GM12873 (cell line): ENCODE results near the gene SPATC1L.

Experiments
- TF ChIP-seq, protein P1 (sequence below): IDR thresholded peaks from 2 replicates; pipeline ENCODE4 v1.5.1; 2012; ENCODE audit warnings: low read depth, mild to moderate bottlenecking, moderate library complexity, low read length, control low read depth; ENCODE audit not compliant: insufficient read depth; ENCODE audit errors: missing control alignments

Gene SPATC1L

DNA sequence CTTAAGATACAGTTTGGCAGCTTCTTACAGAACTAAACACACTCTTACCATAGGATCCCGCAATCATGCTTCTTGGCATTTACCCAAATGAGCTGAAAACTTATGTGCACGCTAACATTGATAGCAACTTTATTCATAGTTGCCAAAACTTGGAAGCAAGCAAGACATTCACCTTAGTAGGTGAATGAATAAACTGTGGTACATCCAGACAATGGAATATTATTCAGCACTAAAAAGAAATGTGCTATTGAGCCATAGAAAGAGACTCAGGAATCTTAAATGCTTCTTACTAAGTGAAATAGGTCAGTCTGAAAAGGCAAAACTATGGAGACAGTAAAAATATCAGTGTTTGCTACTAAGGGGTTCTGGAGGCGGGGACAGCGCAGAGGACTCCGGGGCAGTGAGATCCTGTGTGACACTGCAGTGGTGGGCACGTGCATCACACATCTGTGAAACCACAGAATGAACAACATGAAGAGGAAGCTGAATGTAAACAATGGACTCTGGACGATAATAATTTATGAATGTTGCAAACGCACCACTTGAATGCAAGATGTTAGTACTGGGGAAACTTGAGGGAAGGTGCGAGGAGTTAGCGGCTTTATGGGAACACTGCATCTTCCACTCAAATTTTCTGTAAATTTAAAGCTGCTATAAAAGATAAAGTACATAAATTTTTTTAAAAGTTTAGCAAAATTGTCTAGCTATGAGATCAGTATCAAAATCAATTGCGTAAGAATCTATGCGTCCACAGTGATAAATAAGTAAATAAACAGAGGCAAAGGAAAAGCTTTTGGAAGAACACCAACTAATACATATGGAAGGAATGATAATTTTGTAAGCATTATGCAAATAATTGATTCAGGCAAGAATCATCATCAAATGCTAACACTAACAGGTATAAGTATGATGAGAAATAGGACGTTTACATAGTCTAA, 15.4 kb upstream of the SPATC1L start:
- TF ChIP-seq, protein P1, sequence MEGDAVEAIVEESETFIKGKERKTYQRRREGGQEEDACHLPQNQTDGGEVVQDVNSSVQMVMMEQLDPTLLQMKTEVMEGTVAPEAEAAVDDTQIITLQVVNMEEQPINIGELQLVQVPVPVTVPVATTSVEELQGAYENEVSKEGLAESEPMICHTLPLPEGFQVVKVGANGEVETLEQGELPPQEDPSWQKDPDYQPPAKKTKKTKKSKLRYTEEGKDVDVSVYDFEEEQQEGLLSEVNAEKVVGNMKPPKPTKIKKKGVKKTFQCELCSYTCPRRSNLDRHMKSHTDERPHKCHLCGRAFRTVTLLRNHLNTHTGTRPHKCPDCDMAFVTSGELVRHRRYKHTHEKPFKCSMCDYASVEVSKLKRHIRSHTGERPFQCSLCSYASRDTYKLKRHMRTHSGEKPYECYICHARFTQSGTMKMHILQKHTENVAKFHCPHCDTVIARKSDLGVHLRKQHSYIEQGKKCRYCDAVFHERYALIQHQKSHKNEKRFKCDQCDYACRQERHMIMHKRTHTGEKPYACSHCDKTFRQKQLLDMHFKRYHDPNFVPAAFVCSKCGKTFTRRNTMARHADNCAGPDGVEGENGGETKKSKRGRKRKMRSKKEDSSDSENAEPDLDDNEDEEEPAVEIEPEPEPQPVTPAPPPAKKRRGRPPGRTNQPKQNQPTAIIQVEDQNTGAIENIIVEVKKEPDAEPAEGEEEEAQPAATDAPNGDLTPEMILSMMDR, result no peak

DNA sequence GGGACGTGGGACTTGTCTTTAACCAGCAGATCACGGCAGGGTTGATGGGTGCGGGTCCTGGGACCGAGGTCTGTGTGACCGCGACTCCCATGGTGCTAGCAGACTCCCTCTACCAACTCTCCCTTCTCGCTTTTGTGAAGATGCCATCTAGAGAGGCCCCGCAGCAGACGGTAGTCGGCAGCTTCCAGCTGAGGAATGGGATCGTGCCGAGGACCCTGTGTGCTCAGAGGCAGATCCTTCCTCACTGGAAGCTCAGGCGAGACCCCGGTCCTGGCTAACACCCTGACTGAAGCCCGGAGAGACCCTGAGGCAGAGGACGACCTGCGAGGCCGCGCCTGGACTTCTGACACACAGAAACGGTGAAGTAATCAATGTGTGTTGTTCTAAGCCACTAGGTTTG, 12.5 kb upstream of the SPATC1L start:
- TF ChIP-seq, protein P1, result no peak

DNA sequence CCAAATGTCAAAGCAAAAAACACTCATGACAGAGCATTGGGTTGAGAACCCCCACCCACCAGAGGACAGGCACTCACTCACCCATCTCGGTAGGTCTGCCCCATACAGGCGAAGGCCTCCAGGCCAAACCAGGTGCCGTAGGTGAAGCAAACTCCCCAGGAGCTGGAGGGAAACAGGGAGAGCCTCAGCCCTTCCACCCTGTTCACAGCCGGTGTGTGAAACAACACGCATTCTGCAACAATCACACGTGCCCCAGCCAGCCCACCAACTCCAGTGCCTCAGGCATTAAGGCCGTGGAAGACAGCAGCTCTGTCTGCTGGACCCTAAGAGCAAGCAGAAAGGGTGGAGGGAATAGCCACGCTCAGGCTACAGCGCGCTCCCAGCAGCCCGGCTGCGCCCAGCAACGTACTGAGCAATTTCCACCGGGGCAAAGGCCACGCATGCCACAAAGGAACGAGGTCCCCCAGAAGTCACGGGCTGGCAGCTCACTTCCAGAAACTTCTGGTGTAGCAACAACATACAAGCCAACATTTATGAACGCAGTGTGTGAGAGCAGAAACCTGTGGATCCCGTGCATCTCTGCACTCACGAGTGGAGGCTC, 11.4 kb upstream of the SPATC1L start:
- TF ChIP-seq, protein P1, result no peak

DNA sequence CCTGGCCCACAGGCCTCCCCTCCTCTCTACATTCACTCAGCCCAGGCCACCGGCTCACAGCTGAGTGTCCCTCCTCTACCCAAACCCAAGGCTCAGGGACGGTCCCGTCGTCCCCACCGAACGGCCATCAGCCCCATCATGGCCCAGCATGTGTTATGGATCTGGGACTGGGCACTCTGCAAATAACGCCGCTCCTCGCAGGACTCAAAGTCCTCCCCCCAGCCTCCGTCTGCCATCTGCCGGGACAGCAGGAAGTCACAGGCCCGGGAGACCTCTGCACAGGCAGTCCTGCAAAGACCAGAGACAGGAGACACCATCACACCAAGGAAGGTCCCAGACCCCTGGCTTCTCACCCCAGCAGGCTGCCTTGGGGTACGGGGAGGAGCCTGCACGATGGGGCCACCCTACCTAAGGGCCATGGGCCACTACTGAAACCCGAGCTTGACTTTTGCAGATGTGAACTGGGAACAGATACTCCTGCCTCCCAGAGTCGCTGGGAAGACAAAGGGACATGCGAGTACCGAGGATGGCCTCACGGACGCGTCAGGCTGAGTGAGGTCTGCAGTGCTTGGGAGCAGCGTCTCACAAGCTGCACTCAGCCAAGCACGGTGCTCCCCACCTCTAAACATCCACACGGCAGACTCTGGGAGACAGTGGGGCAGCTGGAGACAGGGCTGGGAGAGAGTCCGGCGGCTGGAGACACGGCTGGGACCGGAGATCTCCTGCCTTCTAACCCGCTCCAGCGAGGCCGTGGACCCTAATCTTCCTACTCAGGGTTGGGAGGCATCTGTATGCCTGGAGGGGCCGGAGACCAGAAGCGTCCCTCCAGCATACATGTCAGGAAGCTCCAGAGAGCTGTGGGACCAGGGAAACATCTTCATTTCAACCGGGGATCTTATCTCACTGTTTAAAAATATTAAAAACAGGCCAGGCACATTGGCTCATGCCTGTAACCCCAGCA, 10.4 kb upstream of the SPATC1L start:
- TF ChIP-seq, protein P1, result no peak

DNA sequence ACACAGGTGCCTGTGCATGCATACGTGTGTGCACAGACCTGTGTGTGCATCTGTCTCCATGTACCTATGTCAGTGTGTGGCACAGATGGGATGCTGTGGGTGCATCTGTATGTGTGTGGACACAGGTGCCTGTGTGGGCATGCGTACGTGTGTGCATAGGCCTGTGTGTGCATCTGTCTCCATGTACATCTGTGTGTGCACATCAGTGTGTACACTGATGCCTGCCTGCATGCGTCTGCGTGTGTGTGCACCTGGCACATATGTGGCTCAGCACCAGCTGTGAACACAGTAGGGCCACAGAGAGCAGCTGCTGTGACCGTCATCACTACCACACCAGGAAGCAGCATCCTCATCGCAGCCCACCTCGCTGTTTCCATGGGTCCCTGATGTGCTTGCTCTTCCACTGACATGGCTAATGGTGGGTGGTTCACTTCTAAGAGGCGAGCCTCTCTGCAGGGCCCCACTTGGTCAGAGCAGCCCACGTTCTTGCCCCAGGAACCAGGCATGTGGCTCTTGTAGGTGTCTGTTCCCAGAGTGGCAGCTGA, 9.6 kb upstream of the SPATC1L start:
- TF ChIP-seq, protein P1, result no peak

DNA sequence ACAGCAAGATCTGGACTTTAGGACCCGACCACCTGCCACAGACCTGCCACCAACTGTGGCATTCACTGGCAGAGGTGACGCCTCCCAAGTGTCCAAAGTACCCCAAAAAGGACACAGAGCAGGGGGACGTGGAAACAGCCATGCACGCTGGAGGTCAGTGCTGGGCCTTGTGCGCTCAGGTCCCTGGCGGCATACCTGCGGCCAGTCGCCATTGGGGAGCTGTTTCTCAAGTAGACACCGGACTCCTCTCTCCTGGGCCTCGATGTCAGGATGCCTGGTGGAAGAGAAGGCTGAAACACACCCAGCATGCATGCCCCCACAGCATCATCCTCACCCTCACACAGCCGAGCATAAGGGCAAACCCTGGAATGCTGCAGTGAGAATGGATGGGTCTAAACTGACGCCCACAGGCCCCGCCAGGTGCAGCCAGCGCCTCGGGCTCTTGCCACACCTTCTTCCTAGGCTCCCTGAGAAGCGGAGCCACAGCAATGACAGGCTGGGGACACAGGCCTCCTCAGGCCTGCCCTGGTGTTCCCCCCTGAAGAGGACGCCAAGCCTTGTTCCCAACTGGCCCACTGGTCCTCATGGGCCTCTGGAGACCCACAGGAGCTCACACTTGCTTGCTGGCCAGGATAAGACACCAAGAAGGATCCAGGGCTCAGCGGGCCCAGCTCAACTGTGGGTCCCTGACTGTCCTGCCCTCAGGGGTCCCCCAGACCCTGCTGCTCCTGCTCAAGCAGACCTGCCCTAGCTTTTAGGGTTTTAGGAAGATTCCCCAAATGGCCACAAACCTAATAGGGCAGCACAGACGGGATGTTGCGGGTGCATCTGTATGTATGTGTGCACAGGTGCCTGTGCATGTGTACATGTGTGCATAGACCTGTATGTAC, 7.7 kb upstream of the SPATC1L start:
- TF ChIP-seq, protein P1, result no peak
